Stimulated activated CD4-positive, alpha-beta T cell treated with anti-CD3 and anti-CD28 coated beads, Interleukin-1b, Interleukin-23, amount 100 ng/mL, for 48 hours (primary cell): ENCODE data around the gene C1orf50.
"Not testable (repeated sequence)": the region's sequence is repeated elsewhere in the genome, so short reads cannot be mapped to it uniquely, and the experiment has no call there.

Experiments used
- DNase-seq: peaks from one replicate; pipeline ENCODE4 v3.0.0-alpha.2; 2020

The C1orf50 gene

GRCh38 chr1:42740851-42741580 is 26.0 kb upstream of the C1orf50 start:
- DNase-seq = no peak

- DNase-seq = no peak
Observed at GRCh38 chr1:42741706-42742105, 25.3 kb upstream of the C1orf50 start.

DNA sequence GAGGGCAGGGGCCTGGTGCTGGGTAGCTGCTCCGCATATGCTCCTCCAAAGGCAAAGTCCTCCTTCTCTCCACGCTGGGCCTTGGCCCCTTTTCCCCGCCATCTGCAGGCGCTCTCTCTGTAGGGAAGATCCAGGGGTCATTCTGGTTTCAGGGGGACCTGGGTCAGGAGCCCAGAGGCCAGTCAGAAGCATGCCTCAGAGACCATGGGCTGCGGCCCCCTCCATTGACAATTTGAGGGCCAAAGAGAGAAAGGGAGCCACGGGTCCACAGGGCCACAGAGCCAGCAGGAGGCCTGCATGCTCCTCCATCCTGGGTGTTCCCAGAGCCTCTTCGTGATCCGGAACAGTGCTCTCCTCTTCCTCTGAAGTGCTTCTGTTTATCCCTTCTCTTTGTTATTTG is 24.9 kb upstream of the C1orf50 start:
- DNase-seq = no peak

GRCh38 chr1:42742617-42743316 is 24.3 kb upstream of the C1orf50 start:
- DNase-seq = no peak

- DNase-seq = no peak
Observed at GRCh38 chr1:42743317-42744147, 23.5 kb upstream of the C1orf50 start.

DNA sequence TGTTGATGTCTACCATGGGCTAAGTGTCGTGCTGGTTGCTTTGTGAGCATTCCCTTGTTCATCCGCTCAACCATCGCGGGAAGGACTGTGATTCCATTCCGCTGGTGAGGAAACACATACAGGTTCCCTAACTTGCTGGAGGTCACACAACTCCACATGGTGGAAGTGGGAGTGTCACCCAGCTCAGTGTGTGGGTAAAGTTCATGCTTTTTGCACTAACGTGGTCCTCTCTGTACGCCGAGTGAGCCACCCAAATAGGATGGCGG is 23.0 kb upstream of the C1orf50 start:
- DNase-seq = no peak

DNA sequence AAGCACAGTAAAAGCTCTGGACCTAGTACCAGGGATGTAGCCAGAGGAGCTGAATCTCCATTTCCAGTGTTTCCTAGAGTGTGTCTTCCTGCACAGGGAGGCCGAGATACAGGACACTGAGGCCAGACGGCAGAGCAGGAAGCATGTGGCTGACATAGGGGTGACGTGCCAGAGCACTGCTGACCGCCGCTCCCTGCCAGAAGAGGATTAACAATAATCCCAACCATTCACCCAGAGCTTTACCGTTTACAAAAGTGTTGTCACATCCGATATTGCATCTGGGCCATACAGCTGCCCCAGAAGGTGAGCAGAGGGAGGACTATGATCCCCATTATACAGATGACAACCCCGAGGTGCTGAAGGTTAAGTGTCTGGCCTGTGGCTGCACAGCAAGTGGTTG is 21.2 kb upstream of the C1orf50 start:
- no peak for DNase-seq

- no peak for DNase-seq
Observed at GRCh38 chr1:42746436-42747105, 20.5 kb upstream of the C1orf50 start.

DNA sequence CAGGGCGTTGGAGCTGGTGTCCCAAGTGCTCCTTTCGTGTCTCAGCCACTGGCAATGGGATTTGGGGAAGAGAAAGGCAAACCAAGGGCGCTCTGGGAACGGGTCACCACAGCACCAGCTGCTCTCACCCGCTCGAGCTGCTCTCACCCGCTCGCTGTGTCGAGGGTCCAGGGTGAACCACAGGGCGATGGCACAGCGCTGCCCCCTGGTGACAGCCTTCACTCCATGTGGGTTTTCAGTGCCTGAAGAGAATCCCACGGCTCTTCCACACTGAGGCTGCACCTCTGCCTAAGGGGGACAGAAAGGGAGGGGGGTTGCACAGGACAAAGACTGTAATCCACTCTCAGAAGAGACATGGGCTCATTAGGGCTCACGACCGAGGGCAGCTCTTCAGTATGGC is 19.9 kb upstream of the C1orf50 start:
- peak; percentile 18 for DNase-seq

GRCh38 chr1:42748021-42748420 is 19.0 kb upstream of the C1orf50 start:
- no peak for DNase-seq

GRCh38 chr1:42748461-42749410 is 18.3 kb upstream of the C1orf50 start:
- DNase-seq = no peak

GRCh38 chr1:42750041-42750440 is 17.0 kb upstream of the C1orf50 start:
- no peak for DNase-seq

GRCh38 chr1:42751511-42752070 is 15.5 kb upstream of the C1orf50 start:
- not testable (repeated sequence) for DNase-seq

DNA sequence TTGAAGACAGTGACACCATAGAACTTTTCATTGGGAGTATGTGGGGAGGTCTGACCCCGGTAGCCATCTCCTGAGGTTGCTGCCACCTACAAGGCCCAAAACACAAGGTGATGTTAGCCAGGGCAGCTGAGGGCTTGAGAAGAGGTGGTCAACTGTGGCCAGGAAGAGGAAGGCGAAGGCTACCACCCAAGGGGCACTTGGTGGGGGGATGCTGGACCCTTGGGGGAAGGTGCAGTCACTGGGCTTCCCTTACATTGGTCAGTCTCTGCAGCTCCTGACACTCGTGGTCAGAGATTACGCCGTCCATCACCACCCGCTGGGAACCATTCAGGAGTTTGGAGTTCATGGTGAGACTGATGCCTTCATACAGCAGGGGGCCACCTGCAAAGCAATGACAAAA is 14.8 kb upstream of the C1orf50 start:
- DNase-seq = no peak

DNA sequence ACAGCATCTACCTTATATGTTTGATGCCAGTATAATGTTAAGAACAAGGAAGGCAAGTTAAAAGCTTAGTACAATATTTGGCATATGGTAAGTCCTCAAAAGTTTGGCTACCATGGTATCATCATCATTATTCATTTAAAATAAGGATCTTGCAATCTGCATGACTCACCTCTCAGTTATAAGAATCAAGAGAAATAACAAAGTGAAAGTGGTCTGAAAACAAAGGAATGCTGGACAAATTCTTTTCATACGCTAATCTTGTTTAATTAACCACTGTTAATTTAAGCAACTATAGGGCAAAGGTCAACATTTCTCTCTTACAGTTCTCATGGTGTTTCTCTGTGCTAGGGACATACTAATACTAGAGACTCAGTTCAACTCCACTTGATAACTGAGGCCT is 14.0 kb upstream of the C1orf50 start:
- DNase-seq = no peak

GRCh38 chr1:42756956-42757891 is 9.8 kb upstream of the C1orf50 start:
- DNase-seq = no peak

DNA sequence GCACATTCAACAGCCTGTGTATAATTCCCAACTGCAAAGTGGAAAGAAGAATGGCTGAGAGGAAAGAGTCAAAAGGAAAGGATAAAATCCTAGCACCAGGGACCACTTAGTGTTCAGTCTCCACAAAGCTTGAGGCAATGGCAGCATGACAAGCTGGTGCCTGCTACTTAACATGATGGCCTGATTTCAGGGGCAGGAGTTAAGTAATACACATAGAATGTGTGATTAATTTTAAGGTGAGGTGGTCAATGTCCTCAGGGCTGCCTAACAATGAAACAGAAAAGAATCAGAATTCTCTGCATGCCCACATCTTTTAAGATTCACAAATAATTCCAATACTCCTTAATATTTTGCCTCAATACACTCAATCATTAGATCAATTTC is 9.2 kb upstream of the C1orf50 start:
- no peak for DNase-seq

DNA sequence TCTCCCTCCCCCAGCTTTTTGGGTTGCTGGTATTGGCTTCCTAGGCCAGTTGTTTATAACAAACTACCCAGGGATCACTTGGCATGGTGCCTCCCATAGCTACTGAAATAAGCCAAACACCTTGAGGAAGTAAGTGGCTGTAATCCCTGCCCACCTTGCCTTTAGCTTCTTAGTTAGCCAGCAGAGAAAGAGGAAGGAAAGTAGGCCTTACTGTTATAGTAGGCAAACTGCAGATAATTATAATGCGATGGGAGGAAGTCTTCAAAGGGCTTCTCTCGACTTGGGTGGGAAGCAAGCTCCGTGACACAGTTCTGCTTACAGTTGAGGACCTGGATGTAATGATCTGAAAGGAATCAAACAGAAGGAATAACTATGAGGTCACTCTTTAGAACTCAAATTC is 8.4 kb upstream of the C1orf50 start:
- DNase-seq = no peak

DNA sequence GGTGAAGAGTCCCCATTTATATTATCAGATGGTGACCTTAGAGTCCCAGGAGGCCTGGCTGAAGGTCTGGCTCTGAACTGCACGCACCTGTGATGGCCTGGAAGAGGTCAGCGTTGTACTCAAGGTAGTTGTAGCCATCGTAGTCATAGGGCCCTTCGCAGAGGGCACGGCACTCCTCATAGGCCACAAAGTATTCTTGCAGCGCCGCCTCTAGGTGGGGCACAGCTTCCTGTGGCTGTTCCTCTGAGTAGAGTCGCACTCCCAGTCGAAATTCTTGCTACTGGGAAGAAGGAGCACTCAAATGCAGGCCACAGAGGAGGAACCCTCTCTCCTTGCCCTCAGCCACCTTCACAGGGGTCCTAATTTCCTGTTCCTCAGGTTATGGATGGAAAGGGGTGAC is 7.9 kb upstream of the C1orf50 start:
- DNase-seq = no peak

DNA sequence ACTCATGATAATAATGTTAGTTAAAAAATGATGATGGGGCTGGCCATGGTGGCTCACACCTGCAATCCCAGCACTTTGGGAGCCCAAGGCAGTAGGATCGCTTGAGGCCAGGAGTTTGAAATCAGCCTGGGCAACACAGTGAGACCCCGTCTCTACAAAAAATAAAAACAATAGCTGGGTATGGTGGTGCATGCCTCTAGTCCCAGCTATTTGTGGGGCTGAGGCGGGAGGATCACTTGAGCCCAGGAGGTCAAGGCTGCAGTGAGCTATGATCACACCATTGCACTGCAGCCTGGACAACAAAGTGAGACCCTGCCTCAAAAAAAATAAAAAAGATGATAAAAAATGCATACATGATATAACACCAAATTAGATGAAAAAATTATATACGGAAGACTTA is 5.5 kb upstream of the C1orf50 start:
- no peak for DNase-seq

- no peak for DNase-seq
Observed at GRCh38 chr1:42762269-42762668, 4.8 kb upstream of the C1orf50 start.
